Measurements from ENCODE around the gene TSPAN14.
"Not testable (repeated sequence)": the region's sequence is repeated elsewhere in the genome, so short reads cannot be mapped to it uniquely, and the experiment has no call there.

TSPAN14 gene

DNA sequence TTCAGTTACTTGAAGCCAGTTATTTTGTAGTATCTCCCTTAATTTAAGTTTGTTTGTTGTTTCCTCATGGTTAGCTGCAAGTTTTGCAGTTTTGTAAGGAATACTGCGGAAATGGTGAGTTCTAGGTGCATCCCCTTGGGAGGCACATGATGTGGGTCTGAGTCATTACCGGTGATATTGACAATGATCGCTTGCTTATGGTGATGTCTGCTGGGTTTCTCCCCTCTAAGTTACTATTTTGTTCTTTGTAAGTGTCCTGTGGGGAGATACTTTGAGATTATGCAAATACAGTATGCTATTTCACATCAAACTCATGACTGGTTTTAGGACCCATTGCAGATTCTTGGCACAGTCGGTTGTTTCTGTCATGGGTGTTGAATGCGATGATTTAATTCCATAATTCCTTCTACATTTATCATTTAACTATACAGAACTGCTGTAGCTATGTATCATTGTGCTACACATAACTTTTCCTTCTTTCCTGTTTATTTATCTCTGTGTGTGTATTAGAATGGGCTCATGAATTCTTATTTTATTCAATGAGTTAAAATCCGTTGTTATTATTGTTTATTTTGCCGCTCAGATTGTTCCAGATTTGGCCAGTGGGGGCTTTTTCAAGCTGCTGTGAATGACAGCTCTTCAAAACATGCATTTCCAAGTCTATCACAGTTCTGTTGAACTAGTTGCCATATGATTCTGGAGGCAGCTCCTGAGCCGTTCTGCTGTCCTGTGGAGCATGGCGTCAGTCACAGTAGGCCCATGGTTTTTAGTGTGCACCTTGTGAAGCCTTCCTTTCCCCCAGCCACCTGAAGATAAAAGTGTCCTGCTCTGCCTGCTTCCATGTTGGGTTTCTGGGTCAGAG is 18.4 kb downstream of the TSPAN14 start:
- peak; percentile 88 for DNase-seq

DNA sequence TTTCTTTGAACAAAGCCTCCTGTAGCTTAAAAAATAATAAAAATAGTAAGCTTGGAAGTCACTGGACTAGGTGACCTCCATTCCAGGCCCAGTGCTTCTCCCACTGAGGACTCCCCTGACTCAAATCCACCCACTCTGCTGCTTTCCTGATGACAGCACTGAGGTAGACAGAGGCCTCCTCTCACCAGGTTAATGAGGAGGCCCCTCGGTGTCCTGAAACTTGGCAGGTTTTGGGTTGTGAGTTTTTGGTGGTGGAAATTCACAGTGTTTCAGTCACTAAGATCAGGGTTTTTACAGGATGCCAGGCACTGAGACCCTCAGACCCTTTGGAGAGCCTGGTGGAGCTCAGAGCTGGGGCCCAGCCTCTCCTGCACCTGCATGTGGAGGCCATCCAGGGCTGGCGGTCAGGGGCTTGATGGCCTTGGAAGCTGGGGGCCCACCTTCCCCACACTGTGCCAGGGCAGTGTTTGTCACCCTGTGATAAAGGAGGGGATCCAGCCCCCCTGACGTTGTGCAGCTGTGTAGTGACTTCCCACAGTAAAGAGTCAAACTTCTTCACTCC is 19.1 kb downstream of the TSPAN14 start:
- no peak for DNase-seq

DNA sequence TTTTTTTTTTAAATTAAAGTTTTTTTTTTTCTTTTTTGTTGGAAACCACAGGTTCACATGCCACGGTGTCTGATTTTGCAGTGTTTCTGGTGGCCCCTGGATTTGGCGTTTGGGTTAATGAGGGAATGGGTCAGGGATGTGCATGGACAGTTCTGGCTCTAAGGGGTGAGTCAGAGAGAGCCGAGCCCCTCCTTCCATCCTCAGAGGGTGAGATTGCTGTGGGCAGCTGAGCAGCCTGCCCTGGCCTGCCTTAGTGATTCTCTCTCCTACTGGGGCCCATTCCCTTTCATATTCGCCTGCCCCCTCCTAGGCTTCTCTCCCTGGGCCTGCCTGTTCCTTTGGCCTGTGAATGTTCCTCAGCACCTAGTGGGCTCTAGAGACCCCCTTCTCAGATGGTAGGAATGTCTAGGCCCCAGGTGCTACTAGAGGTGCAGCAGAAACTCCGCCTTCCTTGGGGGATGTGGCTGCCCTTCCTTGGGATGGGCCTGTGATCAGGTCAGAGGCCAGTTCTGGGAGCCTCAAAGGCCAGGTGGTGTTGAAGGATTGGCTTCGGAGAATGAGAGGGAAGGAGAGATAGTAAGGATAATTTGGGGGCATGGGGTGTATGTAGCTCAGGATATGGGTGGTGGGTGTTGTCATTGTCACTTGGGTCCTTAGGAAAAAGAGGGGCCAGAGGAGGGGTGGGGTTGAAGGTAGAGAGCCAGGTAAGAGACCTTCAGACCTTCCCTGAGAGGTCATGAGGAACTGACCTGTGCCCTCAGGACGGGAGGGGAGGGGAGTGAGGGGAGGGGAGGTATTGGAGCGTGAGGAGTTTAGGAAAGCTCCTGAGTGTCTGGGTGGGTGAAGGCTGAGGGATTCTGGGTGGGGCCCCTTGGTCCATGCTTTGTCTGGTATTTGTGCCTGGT is 19.8 kb downstream of the TSPAN14 start:
- no peak for DNase-seq

DNA sequence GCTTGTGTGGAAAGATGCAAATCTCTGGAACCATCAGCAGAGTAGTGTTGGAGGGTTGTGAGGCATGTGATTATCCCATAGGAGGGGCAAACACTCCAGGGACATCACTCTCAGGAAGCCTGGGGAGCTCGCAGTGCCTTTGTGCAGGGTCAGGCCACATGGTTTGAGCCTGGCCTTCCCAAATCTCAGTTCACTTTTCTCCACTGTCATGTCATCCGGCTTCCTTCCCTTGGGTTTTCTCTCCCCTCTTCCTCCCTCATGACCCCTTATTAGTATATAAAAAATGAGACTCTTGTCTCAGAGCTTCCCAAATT is 20.4 kb downstream of the TSPAN14 start:
- DNase-seq, result no peak

DNA sequence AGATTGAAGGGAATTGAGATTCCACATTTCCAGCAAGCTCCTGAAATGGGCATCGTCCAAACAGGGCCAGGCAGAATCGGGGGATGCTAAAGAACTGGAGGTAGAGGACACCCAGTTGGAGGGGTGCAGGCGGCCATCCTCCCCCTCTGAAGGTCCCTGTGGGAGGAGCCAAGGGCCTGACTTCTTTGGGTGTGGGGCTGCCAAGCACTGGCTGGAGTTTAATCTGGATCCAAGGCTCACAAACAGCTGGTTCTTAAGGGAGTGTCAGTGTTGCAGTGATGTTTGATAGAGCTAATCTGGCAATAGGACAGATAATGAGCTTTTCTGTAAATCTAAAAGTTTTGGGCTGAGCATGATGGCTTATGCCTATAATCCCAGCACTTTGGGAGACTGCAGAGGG is 20.8 kb downstream of the TSPAN14 start:
- DNase-seq, result no peak

DNA sequence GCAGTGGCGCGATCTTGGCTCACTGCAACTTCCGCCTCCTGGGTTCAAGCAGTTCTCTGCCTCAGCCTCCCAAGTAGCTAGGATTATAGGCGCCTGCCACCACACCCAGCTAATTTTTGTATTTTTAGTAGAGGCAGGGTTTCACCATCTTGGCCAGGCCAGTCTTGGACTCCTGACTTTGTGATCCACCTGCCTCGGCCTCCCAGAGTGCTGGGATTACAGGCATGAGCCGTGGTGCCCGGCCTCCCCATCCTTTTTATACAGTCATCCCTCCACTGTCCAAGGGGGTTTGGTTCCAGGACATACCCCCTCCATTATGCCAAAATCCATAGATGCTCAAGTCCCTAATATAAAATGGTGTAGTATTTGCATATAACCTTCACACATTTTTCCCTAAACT is 21.5 kb downstream of the TSPAN14 start:
- not testable (repeated sequence) for DNase-seq

DNA sequence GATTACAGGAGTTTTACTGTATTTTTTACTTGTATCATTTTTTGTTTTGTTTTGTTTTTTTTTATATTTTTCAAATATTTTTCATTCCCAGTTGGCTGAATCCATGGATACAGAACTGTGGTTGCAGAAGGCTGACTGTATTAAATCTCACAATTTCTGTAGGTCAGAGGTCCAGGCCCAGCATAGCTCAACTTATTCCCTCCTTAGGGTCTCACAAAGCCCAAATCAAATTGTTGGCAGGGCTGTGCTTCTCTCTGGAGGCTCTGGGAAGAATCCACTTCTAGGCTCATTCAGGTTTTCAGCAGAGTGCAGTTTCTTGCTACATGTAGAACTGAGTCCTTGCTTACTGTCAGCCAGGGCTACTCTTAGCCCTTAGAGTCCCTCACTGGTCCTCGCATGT is 22.6 kb downstream of the TSPAN14 start:
- DNase-seq, result no peak

DNA sequence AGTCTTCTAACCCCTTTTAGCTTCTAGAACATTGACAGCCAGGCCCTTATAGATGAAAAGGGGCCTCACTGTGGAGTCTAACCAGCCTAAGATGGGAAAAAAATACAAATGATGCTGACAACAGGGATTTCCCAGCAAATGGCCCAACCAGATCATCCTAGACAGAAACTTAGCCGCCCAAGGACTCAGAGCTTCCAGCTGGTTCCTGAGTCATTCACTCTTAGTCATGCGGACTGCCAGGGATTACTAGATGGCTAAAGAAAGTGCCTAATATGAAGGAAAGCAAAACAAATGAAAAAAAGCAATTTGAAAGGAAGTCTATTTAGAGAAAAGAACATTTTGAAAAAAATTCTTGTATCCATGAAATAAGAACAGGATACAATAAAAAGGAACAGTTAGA is 23.7 kb downstream of the TSPAN14 start:
- DNase-seq, result no peak

DNA sequence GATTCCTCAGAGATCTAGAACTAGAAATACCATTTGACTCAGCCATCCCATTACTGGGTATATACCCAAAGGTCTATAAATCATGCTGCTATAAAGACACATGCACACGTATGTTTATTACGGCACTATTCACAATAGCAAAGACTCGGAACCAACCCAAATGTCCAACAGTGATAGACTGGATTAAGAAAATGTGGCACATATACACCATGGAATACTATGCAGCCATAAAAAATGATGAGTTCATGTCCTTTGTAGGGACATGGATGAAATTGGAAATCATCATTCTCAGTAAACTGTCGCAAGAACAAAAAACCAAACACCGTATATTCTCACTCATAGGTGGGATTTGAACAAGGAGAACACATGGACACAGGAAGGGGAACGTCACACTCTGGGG is 26.3 kb downstream of the TSPAN14 start:
- not testable (repeated sequence) for DNase-seq

DNA sequence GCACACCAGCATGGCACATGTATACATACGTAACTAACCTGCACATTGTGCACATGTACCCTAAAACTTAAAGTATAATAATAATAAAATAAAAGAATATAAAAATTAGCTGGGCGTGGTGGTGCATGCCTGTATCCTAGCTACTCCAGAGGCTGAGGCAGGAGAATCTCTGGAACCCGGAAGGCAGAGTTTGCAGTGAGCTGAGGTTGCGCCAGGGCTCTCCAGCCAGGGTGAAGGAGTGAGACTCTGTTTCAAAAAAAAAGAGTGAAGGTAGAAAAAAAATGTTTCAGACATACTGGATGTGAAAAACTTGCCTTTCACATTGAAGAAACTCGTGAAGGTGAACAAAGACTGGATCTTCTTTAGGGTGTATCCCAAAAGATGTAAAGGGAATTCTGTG is 26.7 kb downstream of the TSPAN14 start:
- DNase-seq, result no peak

DNA sequence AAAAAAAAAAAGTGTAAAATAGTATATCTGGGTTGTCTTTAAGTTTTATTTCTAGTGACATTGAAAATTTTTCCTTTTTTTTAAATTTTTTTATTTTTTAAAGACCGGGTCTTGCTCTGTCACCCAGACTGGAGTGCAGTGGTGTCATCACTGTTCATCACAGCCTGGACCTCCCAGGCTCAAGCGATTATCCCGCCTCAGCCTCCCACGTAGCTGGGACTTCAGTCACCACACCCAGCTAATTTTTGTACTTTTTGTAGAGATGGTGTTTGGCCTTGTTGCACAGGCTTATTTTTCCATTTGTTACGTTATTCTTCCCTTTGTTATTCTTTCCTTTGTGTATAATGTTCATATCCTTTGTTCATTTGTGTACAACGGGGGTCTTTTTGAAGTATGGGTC is 30.1 kb downstream of the TSPAN14 start:
- DNase-seq, result no peak

DNA sequence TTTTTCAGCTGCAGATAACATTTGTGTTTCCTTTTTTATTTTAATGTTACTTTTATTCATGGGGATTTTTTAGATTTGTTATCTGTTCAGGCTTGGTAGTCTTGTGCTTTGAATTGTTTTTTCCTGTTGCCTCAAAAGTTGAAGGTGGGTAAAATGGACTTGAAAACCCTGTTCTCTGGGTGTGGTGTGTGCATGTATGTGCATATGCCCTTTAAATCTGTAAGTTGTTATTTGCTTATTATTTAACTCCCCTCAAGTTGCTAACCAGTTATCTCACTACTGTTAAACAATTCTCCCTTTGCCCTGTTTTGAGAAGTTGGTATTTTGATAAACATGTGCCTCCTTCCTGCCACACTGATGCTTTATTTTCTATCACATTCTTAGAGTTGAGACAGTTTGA is 30.6 kb downstream of the TSPAN14 start:
- no peak for DNase-seq

DNA sequence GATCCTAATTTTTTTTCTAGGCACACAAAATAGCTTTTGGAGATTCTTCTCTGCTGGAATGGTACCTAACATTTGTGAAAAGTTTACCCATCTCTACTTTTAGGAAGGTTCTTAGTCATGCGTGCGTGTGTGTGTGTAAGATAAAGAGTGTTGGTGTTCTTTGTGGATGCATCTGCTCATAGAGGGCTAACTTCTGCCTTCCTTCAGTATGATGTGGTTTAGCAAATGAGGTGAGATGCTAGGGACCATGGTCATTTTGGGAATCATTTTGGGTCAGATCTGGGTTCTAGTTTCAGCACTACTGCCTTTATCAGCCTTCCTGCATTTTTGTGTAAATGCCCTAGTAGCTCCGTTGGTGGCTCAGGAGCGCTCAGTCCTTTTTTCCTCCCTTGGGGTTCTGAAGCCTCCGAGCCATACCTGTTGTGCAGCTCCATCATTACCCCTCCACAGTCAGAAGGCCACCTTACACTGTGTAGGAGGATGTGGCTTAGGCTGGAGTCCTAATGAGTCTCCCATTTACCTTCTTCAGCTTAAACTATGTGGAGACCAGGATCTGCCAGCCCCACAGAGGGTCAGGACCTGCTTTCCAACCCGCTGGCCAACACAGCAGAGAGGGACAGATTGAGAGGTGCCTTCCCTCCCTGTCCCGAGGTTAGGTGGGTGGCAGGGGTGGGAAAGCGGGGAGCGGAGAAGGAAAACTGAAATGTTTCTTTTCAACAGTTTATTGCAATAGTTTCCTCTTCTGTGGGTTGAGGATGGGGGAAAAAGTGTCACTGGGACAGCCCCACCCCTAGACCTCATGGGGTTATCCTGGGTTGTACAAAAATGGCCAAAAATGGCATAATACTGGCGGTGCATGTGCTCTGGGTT is 31.2 kb downstream of the TSPAN14 start:
- DNase-seq, result peak; percentile 71

DNA sequence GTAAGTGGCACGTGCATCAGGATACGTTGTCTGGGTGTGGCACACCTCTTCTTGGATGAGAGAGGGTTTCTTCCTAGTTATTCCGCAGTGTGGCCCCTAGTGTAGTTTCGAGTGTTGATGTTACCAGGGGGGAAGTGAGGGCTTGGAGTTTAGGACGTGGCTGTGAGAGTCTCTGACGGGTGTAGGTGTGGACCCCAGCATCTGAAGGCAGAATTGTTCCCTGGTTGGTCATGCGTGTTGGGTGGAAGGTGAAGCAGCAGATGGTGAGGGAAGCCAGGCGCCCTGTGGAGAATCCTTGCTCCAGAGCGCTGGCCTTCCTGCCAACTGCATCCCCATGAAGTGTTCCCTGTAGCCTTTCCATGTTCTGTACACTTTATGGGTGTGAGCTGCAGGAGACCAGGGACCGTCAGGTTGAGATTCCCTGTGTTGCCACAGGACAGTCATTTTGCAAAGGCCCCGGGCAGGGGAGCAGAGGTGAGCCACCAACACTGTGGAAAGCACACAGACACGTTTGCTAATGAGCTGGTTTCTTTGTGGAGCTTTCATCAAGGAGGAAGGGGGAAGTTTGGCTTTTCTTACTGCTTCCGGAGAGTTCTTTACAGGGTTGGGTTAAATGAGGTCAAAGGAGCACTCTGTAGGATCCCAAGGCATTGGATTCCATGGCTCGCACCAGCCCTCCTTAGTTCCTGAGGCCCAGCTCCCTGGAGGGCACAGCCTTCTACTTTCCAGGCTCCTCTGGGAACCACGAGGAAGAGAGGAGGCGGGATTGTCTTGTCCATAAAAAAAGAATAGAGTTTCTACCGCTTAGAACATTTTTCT is 32.0 kb downstream of the TSPAN14 start:
- DNase-seq, result peak; percentile 52

DNA sequence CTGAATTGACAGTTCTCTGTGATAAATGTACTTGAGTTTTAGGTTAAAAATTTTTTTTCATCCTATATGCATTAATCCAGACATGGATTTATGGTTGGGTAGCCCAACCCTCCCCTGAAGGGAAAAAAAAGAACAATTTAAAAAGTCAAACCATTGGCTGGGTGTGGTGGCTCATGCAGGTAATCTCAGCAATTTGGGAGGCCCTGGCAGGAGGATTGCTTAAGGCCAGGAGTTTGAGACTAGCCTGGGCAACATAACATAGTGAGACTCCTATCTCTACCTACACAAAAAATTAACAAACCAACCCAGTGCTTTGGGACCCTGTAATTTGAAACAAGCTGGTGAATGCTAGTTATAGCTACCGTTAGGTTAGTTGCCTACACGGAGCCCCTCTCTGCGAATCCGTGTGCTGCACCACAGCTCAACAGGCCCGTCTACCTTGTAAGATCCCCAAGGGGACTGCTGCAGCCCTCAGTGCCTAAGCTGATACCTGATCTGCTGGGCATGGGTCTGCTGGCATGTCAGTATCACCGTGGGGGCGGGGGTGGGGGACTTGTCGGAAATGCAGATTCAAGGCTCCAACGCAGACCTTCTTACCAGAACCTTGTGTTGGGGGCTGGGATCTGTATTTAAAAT is 32.8 kb downstream of the TSPAN14 start:
- DNase-seq, result no peak

DNA sequence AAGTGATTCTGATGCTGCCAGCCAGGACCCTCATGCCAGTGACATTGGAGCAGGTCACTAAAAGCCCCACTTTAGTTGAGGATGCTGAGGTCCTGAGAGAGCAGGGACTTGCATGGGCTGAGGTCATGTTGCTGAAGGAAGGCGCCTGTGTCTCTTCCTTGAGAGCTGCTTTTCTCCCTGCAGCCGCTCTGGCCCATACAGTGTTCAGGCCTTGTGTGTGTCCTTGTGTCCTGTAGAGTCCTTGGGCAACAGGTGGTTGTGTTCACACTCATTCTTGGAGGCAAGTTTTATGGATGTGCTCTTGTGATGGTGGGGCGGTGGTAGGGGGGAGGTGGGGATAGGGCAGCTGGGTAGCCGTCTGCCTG is 33.3 kb downstream of the TSPAN14 start:
- no peak for DNase-seq

DNA sequence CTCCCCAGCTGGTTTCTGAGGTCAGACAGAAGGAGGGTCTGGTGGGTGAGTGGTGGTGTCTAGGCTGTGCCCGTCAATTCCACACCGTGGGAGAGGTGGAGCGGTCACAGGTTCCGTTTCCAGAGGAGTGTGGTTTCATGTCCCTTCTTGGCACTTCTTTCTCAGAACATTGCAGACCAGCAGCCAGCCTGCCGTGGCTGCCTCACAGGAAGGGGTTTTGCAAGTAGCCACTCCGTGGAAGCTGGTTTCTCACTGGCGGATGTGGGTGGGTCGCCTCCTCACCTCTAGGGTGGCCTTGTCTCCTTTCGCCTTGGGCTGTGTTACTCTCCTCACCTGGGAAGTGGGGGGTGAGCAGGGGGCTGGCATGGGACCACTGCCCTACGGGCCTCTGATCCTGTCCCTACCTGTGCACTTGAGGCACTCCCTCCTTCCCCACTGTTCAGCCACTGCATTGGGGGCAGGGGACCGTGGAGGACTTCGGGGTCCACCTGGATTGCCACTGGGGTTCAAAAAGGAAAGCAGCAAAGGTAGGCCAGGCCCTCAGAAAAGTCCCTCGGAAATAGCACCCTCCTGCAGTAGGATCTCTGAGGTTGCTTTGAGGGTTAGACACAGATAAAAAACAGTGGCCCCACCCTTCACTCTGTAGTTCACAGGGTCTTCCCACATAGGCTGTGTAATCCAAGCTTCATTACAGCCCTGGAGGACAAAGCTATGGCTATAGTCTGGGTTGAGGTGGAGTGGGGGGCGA is 33.9 kb downstream of the TSPAN14 start:
- peak; percentile 81 for DNase-seq

DNA sequence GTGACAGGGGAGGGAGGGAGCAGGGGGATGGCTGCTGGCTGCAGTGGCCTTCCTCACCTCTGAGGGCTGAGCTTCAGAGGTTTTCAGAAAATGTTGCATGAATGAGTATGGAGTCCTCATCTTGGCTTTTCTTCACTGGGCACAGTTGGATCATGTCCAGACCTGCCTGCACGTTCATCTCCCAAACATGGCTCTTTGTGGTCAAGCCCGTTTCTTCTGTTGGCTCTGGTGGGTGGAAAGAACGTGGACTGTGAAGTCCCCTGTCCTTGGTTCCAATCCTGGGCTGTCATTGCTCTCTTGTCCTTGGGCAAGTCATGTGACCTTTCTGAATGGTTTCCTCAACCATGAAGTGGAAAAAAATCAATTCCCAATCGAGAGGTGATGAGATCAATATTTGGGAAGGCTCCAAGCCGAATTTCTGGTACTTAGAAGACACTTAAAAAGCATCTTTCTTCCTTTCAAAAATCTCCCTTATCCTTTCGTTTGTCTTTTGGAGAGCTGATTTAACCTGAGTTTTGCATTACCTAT is 34.5 kb downstream of the TSPAN14 start:
- no peak for DNase-seq

DNA sequence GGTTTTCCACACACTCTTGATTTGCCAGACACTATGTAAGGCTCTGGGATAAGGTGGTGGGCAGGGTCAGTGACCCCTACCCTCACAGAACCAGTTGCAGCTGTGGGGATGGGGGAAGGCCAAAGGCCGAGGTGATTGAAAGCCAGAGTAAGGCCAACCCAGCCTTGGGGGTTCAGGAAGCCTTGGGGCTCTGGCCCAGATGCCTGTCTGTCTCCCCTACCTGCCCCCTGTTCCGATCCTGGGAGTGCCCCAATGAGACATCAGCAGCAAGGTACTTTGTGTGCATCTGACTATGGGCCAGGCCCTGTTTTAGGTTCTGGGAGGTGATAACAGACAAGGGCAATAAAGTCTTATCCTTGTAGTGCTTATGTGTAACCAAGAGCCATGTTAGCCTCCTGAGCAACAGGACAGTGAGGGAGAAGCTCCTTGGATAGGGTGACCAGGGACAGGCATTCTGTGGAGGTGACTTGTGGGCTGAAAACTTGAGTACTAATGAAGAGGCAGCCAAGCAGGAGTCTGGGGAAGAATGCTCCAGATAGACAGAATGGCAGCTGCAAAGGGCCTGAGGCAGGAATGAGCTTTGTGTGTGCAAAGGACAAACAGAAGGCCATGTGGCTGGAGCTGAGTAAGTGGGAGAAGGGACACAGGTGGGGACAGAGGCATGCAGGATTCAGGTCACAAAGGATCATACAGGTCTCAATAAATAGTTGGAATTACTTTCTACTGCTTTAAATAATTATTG is 35.4 kb downstream of the TSPAN14 start:
- DNase-seq, result no peak

Measured in activated CD4-positive, alpha-beta T cell treated with anti-CD3 and anti-CD28 coated beads, Interleukin-10, Interleukin-2, amounts not matched to agents 100 ng/mL and 50 ng/mL, durations not matched to agents 16 hours and 8 hours (primary cell).